ENCODE results near the gene CCDC39. TPM values are rescaled to one million over a fixed set of nuclear protein-coding genes. Genes with fewer than 3 reads are reported as not detected.
A peak's percentile ranks its signal among the peaks of the same experiment; 100 is the strongest.

Gene CCDC39
- total RNA-seq, 1 experiment from 2014 or later = 0.79 TPM

GRCh38 chr3:180680097-180680430, 775 bp upstream of the CCDC39 start:
- Histone ChIP-seq H3K27me3 (ENCODE audit: insufficient read depth, low read length) (no peaks in the 10 kb centered on the region), H3K18ac (ENCODE audit: insufficient read length, low read depth, low read length) (no peak overlapping the region), H3K14ac (ENCODE audit: insufficient read depth, low read length) (no peak overlapping the region), H3K4ac (ENCODE audit: low read depth, low read length) (no peak overlapping the region), H3T11ph (ENCODE audit: low read length) (no peak overlapping the region), H4K5ac (ENCODE audit: insufficient read length, low read depth, low read length) (no peak overlapping the region), H3K23me2 (ENCODE audit: insufficient read length, low read depth, low read length, poor library complexity, severe bottlenecking) (peaks cover 6% of the 10 kb centered on the region), H3K79me1 (ENCODE audit: insufficient read depth, low read depth, low read length, poor library complexity, severe bottlenecking) (no peaks in the 10 kb centered on the region), H2BK5ac (ENCODE audit: insufficient read length, low read length) (no peak overlapping the region), H2BK12ac (ENCODE audit: insufficient read length, low read depth, low read length) (no peak overlapping the region), H4K20me1 (ENCODE audit: control insufficient read depth, insufficient read depth, insufficient read length) (no peaks in the 10 kb centered on the region), H4K91ac (ENCODE audit: insufficient read length, low read depth, low read length) (no peak overlapping the region), H3K79me2 (ENCODE audit: insufficient read depth, low read length) (no peaks in the 10 kb centered on the region), H2AK5ac (ENCODE audit: insufficient read length, low read length) (no peak overlapping the region), H2AFZ (ENCODE audit: low read length) (no peak overlapping the region), H3K4me1 (ENCODE audit: insufficient read depth, low read length) (no peaks in the 10 kb centered on the region), H4K8ac (replicated peaks; ENCODE audit: insufficient read length, low read depth, low read length) (no peak overlapping the region), H2BK15ac (ENCODE audit: low read depth, low read length) (no peak overlapping the region), H2BK120ac (ENCODE audit: low read depth, low read length, poor library complexity, severe bottlenecking) (no peak overlapping the region), H3K4me2 (ENCODE audit: insufficient read depth, insufficient read length, low read length) (peak overlapping the region; percentile 70), H3K23ac (ENCODE audit: insufficient read length, low read depth, low read length) (no peak overlapping the region), H3K9ac (ENCODE audit: extremely low read depth, insufficient read length, low read length) (no peak overlapping the region), H3K56ac (ENCODE audit: insufficient read length, low read depth, low read length) (no peak overlapping the region), H3K9me3 (ENCODE audit: control insufficient read depth, low read depth, low read length) (no peaks in the 10 kb centered on the region), H3K27ac (ENCODE audit: insufficient read length, low read depth, low read length) (no peak overlapping the region), H2BK20ac (ENCODE audit: low read depth, low read length, poor library complexity, severe bottlenecking) (no peak overlapping the region)
- Mint-ChIP-seq H3K9me3 (peaks cover 0 to 2% of the 10 kb centered on the region in 2 experiments; a peak in 1 of 5 replicates), H3K36me3 (ENCODE audit: insufficient read depth in 1 of 3, low read depth in 3 of 3) (no peaks in the 10 kb centered on the region; a peak in 1 of 7 replicates), H3K4me1 (peaks cover 15 to 19% of the 10 kb centered on the region in 2 experiments), H3K27ac (peak overlapping the region; percentile 38 to 93 (median 48); a peak in 5 of 7 replicates), H3K27me3 (ENCODE audit: low read depth) (peaks cover 8% of the 10 kb centered on the region), H3K4me3 (peak overlapping the region; percentile 89 to 98)
- peak; percentile 88 for TF ChIP-seq CTCF (conservative IDR thresholded peaks at IDR 0.05)
- DNase-seq = peak; percentile 64
- no CpG with 5 or more reads among the region's 7 CpGs for WGBS (ENCODE audit: extremely low coverage, insufficient read length, low lambda C conversion rate)

Measured in H9 (cell line).